ENCODE data around the gene HNRNPF. TPM values are rescaled to one million over a fixed set of nuclear protein-coding genes. Genes with fewer than 3 reads are reported as not detected.

Gene HNRNPF
- total and polyA plus RNA-seq, 2 of the 8 experiments (the other 6 are each of a cell fraction or from before 2014, with no cell fraction given): 209 to 389 TPM

DNA sequence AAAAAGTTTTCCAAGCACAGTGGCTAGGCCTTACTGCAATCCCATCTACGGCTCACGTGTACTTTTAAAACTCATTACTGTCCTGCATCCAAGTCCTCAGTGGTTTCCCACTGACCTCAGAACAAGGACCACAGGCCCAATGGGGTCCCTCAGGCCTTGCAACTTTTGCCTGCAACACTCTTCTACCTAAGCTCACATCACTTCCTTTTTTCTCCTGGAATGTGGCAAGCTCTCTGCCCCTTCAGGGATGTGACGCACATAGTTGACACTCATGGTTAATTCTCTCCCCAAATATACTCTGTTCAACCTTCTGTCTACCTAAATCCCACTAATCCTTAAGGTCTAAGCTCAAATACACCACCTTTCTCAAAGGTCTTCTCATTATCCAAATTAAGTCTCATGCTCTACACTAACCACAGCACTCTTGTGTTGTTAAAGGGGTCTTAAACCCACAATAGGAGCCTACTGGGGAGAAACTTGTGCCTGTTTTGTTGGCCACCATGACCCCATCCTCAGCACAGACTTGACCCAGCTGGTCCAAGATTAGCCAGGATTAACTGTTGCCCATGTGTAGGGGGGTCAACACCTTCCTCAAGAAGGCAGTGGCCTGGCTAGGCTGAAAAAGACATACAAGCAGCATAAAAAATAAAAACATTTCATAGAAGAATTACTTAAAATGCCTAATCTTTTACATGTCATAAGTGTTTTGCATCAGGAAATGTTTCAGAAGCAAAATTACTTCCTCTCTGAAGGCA is 15.2 kb downstream of the HNRNPF start (continued):
- TF ChIP-seq, protein P1, sequence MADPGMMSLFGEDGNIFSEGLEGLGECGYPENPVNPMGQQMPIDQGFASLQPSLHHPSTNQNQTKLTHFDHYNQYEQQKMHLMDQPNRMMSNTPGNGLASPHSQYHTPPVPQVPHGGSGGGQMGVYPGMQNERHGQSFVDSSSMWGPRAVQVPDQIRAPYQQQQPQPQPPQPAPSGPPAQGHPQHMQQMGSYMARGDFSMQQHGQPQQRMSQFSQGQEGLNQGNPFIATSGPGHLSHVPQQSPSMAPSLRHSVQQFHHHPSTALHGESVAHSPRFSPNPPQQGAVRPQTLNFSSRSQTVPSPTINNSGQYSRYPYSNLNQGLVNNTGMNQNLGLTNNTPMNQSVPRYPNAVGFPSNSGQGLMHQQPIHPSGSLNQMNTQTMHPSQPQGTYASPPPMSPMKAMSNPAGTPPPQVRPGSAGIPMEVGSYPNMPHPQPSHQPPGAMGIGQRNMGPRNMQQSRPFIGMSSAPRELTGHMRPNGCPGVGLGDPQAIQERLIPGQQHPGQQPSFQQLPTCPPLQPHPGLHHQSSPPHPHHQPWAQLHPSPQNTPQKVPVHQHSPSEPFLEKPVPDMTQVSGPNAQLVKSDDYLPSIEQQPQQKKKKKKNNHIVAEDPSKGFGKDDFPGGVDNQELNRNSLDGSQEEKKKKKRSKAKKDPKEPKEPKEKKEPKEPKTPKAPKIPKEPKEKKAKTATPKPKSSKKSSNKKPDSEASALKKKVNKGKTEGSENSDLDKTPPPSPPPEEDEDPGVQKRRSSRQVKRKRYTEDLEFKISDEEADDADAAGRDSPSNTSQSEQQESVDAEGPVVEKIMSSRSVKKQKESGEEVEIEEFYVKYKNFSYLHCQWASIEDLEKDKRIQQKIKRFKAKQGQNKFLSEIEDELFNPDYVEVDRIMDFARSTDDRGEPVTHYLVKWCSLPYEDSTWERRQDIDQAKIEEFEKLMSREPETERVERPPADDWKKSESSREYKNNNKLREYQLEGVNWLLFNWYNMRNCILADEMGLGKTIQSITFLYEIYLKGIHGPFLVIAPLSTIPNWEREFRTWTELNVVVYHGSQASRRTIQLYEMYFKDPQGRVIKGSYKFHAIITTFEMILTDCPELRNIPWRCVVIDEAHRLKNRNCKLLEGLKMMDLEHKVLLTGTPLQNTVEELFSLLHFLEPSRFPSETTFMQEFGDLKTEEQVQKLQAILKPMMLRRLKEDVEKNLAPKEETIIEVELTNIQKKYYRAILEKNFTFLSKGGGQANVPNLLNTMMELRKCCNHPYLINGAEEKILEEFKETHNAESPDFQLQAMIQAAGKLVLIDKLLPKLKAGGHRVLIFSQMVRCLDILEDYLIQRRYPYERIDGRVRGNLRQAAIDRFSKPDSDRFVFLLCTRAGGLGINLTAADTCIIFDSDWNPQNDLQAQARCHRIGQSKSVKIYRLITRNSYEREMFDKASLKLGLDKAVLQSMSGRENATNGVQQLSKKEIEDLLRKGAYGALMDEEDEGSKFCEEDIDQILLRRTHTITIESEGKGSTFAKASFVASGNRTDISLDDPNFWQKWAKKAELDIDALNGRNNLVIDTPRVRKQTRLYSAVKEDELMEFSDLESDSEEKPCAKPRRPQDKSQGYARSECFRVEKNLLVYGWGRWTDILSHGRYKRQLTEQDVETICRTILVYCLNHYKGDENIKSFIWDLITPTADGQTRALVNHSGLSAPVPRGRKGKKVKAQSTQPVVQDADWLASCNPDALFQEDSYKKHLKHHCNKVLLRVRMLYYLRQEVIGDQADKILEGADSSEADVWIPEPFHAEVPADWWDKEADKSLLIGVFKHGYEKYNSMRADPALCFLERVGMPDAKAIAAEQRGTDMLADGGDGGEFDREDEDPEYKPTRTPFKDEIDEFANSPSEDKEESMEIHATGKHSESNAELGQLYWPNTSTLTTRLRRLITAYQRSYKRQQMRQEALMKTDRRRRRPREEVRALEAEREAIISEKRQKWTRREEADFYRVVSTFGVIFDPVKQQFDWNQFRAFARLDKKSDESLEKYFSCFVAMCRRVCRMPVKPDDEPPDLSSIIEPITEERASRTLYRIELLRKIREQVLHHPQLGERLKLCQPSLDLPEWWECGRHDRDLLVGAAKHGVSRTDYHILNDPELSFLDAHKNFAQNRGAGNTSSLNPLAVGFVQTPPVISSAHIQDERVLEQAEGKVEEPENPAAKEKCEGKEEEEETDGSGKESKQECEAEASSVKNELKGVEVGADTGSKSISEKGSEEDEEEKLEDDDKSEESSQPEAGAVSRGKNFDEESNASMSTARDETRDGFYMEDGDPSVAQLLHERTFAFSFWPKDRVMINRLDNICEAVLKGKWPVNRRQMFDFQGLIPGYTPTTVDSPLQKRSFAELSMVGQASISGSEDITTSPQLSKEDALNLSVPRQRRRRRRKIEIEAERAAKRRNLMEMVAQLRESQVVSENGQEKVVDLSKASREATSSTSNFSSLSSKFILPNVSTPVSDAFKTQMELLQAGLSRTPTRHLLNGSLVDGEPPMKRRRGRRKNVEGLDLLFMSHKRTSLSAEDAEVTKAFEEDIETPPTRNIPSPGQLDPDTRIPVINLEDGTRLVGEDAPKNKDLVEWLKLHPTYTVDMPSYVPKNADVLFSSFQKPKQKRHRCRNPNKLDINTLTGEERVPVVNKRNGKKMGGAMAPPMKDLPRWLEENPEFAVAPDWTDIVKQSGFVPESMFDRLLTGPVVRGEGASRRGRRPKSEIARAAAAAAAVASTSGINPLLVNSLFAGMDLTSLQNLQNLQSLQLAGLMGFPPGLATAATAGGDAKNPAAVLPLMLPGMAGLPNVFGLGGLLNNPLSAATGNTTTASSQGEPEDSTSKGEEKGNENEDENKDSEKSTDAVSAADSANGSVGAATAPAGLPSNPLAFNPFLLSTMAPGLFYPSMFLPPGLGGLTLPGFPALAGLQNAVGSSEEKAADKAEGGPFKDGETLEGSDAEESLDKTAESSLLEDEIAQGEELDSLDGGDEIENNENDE (IDR thresholded peaks at IDR 0.05; ENCODE audit: insufficient replicate concordance, low read length): no peak
- TF ChIP-seq, protein P2, sequence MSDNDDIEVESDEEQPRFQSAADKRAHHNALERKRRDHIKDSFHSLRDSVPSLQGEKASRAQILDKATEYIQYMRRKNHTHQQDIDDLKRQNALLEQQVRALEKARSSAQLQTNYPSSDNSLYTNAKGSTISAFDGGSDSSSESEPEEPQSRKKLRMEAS (IDR thresholded peaks at IDR 0.05): no peak
- no peak for TF ChIP-seq NANOG (IDR thresholded peaks at IDR 0.05; ENCODE audit: insufficient read depth, low read depth, low read length, poor library complexity, severe bottlenecking)
- TF ChIP-seq CHD2 (IDR thresholded peaks at IDR 0.05; ENCODE audit: low read length): no peak
- TF ChIP-seq SIN3A (conservative IDR thresholded peaks at IDR 0.05 in 1 of 2, IDR thresholded peaks at IDR 0.05 in 1 of 2; ENCODE audit: low read depth in 1 of 2, low read length in 2 of 2): no peak
- TF ChIP-seq SIRT6 (IDR thresholded peaks at IDR 0.05; ENCODE audit: low read length): no peak
- no peak for TF ChIP-seq CEBPB (IDR thresholded peaks at IDR 0.05; ENCODE audit: low read depth, low read length)
- TF ChIP-seq, protein P3, sequence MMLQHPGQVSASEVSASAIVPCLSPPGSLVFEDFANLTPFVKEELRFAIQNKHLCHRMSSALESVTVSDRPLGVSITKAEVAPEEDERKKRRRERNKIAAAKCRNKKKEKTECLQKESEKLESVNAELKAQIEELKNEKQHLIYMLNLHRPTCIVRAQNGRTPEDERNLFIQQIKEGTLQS (IDR thresholded peaks at IDR 0.05; ENCODE audit: insufficient read depth, low read depth, low read length): no peak
- no peak for TF ChIP-seq TAF1 (IDR thresholded peaks at IDR 0.05; ENCODE audit: low read depth, low read length)
- no peak for TF ChIP-seq RFX5 (IDR thresholded peaks at IDR 0.05; ENCODE audit: borderline replicate concordance, low read depth, low read length)

Data from H1 (cell line).